Stomach (tissue), 9 donors: ENCODE data around the gene S1PR1. TPM values are rescaled to one million over a fixed set of nuclear protein-coding genes. Genes with fewer than 3 reads are reported as not detected.
A peak's percentile ranks its signal among the peaks of the same experiment; 100 is the strongest.

ENCODE experiments used
- DNase-seq, 2 donors: peaks; one replicate each; pipeline versions ENCODE4 v3.0.0 to v3.0.0-alpha.2; 2013 to 2019
- H3K27ac ChIP-seq, 5 donors: fragments of 200-600 bp in 4 of 5; sonication (generic) in 4 of 5; one replicate each; pipeline ENCODE4 v1.5.1; 2013 to 2019; ENCODE audit warnings: mild to moderate bottlenecking in 1 of 5, moderate library complexity in 1 of 5
- H3K27me3 ChIP-seq, 3 donors: fragments of 200-600 bp; sonication (generic); one replicate each; pipeline ENCODE4 v1.5.1; 2017 to 2019; ENCODE audit warnings: mixed run types in 1 of 3
- H3K36me3 ChIP-seq, 4 donors: fragments of 200-600 bp; sonication (generic); 1 replicate in 3 of 4; 2 replicates in 1 of 4; pipeline ENCODE4 v1.5.1; 2016 to 2019
- H3K4me1 ChIP-seq, 4 donors: fragments of 200-600 bp; sonication (generic); one replicate each; pipeline ENCODE4 v1.5.1; 2016 to 2019
- H3K4me3 ChIP-seq, 4 donors: fragments of 200-600 bp; sonication (generic) in 3 of 4; one replicate each; pipeline ENCODE4 v1.5.1; 2016 to 2019; ENCODE audit warnings: mild to moderate bottlenecking in 1 of 4
- H3K9me3 ChIP-seq, 4 donors: fragments of 200-600 bp; sonication (generic); one replicate each; pipeline ENCODE4 v1.5.1; 2016 to 2019
- EP300 ChIP-seq: sonication (generic); formaldehyde crosslinking; IDR thresholded peaks from one replicate; pipeline ENCODE4 v1.6.1; 2017; ENCODE audit warnings: antibody characterized with exemption
- POLR2A ChIP-seq, 4 donors: fragments of 450-650 bp; IDR thresholded peaks; one replicate each; pipeline ENCODE4 v1.6.1; 2016; ENCODE audit warnings: antibody characterized with exemption in 4 of 4, control low read depth in 2 of 4, mild to moderate bottlenecking in 1 of 4, moderate library complexity in 1 of 4
- POLR2AphosphoS5 ChIP-seq, 3 donors: sonication (generic); formaldehyde crosslinking; IDR thresholded peaks; one replicate each; pipeline ENCODE4 v1.6.1; 2016; ENCODE audit warnings: antibody characterized with exemption in 3 of 3
- WGBS, 5 donors: extraction: QIAGEN DNeasy Blood & Tissue Kit in 3 of 5; methylation state at CpG; one replicate each; pipeline versions ENCODE4 v1.1.5 to v1.1.7; 2013 to 2018; 5-methylcytosine and 5-hydroxymethylcytosine counted together
- intact Hi-C: fragments of 100-400 bp; cut with DNase I; formaldehyde crosslinking; loops from one replicate; pipeline ENCODE4 v1.15.1; 2023; ENCODE audit warnings: low total_unique reads
- polyA plus RNA-seq, 3 donors: library from polyadenylated mRNA; stranded (reverse); fragments of 200-250 nt; gene quantifications; one replicate each; pipeline ENCODE4 v1.2.3, GENCODE V29; 2013
- total RNA-seq, 5 donors: library from RNA; depleted of rRNA; stranded (reverse); fragments of >200 nt; gene quantifications; one replicate each; pipeline versions ENCODE4 v1.1.0 to v1.2.3, GENCODE V29; 2014 to 2016
- TF ChIP-seq, protein P1 (sequence below), 7 experiments: fragments of 450-650 bp in 4 of 7; fragments of 200-600 bp in 3 of 7; sonication (generic) in 3 of 7; IDR thresholded peaks; one replicate each; pipeline ENCODE4 v1.5.1; 2016 to 2019; ENCODE audit warnings: antibody characterized with exemption in 7 of 7, control low read depth in 2 of 7, mild to moderate bottlenecking in 1 of 7
- donor health status: healthy with polysubstance abuse.
- donor health status: Bipolar disorder and iron deficiency.
- donor health status: healthy.

The S1PR1 gene
- total and polyA plus RNA-seq, 8 donors = 3.7 to 54.0 (median 10.0) TPM

DNA sequence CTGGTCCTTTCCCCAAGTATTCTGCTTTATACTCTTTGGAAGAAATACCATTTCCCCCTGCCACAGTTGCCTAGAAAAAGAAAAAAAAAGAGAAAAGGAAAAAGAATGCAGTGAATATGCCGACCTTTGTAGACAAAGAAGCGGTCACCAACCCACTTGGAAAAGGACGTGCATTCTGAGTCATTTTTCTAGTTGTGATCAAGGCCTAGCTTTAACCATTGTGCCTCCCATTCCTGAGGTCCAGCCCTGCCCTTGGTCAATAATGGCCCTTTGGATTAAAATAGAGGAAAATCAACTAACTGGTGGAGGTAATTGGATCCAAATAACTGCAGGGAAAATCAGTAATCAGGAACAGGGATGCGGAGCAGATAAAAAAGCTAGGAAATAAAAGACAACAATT, 24.8 kb downstream of the S1PR1 start:
- H3K4me3 ChIP-seq = no peak overlapping the region
- H3K27me3 ChIP-seq = no peaks in the 10 kb centered on the region
- H3K36me3 ChIP-seq = no peaks in the 10 kb centered on the region
- H3K9me3 ChIP-seq = no peaks in the 10 kb centered on the region
- DNase-seq = peak in 1 of 2 donors; percentile 32
- H3K27ac ChIP-seq = no peak overlapping the region
- WGBS, 5 donors = 39 to 53% (median 43%) methylated on average over 4 of the region's 4 CpGs
- TF ChIP-seq EP300 (no peak), POLR2A (IDR thresholded peaks at IDR 0.05) (no peak), POLR2AphosphoS5 (IDR thresholded peaks at IDR 0.05) (no peak)
- TF ChIP-seq, protein P1, sequence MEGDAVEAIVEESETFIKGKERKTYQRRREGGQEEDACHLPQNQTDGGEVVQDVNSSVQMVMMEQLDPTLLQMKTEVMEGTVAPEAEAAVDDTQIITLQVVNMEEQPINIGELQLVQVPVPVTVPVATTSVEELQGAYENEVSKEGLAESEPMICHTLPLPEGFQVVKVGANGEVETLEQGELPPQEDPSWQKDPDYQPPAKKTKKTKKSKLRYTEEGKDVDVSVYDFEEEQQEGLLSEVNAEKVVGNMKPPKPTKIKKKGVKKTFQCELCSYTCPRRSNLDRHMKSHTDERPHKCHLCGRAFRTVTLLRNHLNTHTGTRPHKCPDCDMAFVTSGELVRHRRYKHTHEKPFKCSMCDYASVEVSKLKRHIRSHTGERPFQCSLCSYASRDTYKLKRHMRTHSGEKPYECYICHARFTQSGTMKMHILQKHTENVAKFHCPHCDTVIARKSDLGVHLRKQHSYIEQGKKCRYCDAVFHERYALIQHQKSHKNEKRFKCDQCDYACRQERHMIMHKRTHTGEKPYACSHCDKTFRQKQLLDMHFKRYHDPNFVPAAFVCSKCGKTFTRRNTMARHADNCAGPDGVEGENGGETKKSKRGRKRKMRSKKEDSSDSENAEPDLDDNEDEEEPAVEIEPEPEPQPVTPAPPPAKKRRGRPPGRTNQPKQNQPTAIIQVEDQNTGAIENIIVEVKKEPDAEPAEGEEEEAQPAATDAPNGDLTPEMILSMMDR (IDR thresholded peaks at IDR 0.05) = no peak
- H3K4me1 ChIP-seq = peaks cover 0 to 46% (median 10%) of the 10 kb centered on the region in 4 donors
- intact Hi-C loops = no loop called here

DNA sequence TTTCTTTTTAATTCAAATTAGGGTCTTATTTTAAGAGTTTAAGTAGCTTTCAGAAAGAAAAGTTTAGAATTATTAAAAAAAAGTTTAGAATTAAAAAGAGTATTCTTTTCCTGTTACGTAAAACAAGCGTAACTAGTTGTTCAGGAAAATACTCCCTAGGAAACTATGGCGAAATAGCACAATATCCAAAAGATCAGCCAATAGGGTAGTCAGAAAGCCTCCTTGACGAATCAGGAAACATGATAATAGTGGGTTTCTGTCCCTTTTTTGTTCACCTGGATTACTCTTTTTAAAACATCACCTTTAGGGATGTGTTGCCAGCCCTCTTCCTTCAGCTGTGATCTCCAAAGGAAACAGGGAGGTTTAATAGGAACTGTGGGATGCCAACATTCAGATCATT, 25.2 kb downstream of the S1PR1 start:
- Histone ChIP-seq H3K36me3 (no peaks in the 10 kb centered on the region), H3K4me3 (no peak overlapping the region), H3K4me1 (peaks cover 0 to 46% (median 10%) of the 10 kb centered on the region in 4 donors), H3K9me3 (no peaks in the 10 kb centered on the region), H3K27ac (peak overlapping the region in 1 of 5 donors; percentile 0), H3K27me3 (no peaks in the 10 kb centered on the region)
- 75 to 87% (median 84%) methylated on average over 4 of the region's 4 CpGs for WGBS, 5 donors
- TF ChIP-seq EP300 (no peak), POLR2A (IDR thresholded peaks at IDR 0.05) (no peak), POLR2AphosphoS5 (IDR thresholded peaks at IDR 0.05) (no peak)
- TF ChIP-seq, protein P1 (IDR thresholded peaks at IDR 0.05) = no peak
- DNase-seq = no peak
- intact Hi-C loops = no loop called here

DNA sequence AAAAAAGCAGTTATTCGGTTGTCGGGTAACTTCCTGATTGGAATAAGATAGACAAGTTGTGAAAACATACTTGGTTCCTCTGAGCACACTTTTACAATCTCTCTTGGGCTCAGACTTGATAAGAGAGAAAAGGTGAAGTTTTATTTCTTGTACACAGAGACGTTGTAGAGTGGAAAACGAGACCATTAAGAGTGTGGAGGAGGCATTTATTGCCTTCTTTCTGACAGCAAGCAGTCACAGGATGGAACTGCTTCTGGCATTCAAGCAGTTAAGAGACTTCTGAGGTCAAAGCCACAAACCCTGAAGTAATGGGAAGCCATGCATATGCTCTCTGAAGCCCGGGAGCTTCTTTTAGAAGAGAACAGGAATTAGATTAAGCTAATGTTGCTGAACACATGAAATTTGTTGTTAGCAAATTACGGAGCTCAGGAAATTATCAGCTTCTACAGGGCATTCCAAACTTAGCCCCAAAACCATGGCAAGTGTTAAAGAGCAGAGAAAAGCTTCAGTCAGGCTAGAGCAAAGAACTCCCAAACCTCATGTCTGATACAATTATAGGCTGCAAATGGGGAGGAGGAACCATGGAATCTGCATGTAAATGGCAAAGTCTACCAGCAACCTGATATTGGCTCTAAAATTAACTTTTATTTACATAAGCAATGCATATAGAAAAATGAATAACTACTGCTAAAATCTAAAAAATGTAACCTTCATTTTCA, 26.0 kb downstream of the S1PR1 start:
- Histone ChIP-seq H3K27ac (peak overlapping the region in 1 of 5 donors; percentile 0), H3K9me3 (no peaks in the 10 kb centered on the region), H3K4me3 (no peak overlapping the region), H3K27me3 (no peaks in the 10 kb centered on the region), H3K4me1 (peaks cover 0 to 41% (median 8%) of the 10 kb centered on the region in 4 donors), H3K36me3 (no peaks in the 10 kb centered on the region)
- WGBS, 5 donors = 9 to 14% (median 13%) methylated on average over 6 of the region's 6 CpGs
- TF ChIP-seq, protein P1 (IDR thresholded peaks at IDR 0.05) = no peak
- TF ChIP-seq POLR2A (IDR thresholded peaks at IDR 0.05) (no peak), EP300 (no peak), POLR2AphosphoS5 (IDR thresholded peaks at IDR 0.05) (no peak)
- peak in 1 of 2 donors; percentile 28 for DNase-seq
- intact Hi-C loops = no loop called here

DNA sequence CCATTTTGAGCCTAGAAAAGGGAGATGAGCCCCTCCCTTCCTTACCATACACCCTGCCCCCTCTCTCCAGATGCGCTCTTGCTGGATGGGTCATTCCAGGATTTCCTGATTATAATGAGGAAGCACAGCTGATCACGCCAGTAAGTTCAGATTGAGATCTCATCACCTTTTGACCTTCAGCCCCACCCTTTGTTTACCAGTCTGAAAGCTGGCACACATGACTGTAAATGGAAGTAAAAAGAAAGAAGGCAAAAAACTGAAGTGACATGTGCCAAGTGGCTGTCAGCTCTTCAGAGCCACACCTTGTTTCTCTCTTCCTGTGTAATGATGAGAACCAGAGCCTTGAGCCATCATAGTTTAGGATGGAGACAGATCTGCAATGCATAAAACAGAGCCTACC, 27.9 kb downstream of the S1PR1 start:
- H3K4me1 ChIP-seq = peaks cover 0 to 30% (median 3%) of the 10 kb centered on the region in 4 donors
- 19 to 35% (median 28%) methylated on average over 2 of the region's 2 CpGs for WGBS, 5 donors
- H3K9me3 ChIP-seq = no peaks in the 10 kb centered on the region
- H3K4me3 ChIP-seq = no peak overlapping the region
- DNase-seq = peak in 1 of 2 donors; percentile 50
- no peaks in the 10 kb centered on the region for H3K36me3 ChIP-seq
- no peak overlapping the region for H3K27ac ChIP-seq
- intact Hi-C loops = no loop called here
- no peaks in the 10 kb centered on the region for H3K27me3 ChIP-seq
- TF ChIP-seq, protein P1 (IDR thresholded peaks at IDR 0.05) = no peak
- peak in 2 of 3 donors; percentile 20 to 31 for TF ChIP-seq POLR2AphosphoS5 (IDR thresholded peaks at IDR 0.05)
